Suprapubic skin (tissue), 3 donors: Measurements from ENCODE around the gene TUBG1.

ENCODE experiments used
- CTCF ChIP-seq, 2 donors: fragments of 200-600 bp in 1 of 2; fragments of 450-650 bp in 1 of 2; sonication (generic) in 1 of 2; IDR thresholded peaks; one replicate each; pipeline ENCODE4 v1.5.1; 2016 to 2019; ENCODE audit warnings: antibody characterized with exemption in 2 of 2, mild to moderate bottlenecking in 1 of 2, moderate library complexity in 1 of 2
- EP300 ChIP-seq: sonication (generic); formaldehyde crosslinking; IDR thresholded peaks from one replicate; pipeline ENCODE4 v1.6.1; 2017; ENCODE audit warnings: antibody characterized with exemption
- POLR2A ChIP-seq, 2 donors: fragments of 450-650 bp; IDR thresholded peaks; one replicate each; pipeline ENCODE4 v1.6.1; 2017; ENCODE audit warnings: antibody characterized with exemption in 2 of 2, mild to moderate bottlenecking in 2 of 2, moderate library complexity in 2 of 2

DNA sequence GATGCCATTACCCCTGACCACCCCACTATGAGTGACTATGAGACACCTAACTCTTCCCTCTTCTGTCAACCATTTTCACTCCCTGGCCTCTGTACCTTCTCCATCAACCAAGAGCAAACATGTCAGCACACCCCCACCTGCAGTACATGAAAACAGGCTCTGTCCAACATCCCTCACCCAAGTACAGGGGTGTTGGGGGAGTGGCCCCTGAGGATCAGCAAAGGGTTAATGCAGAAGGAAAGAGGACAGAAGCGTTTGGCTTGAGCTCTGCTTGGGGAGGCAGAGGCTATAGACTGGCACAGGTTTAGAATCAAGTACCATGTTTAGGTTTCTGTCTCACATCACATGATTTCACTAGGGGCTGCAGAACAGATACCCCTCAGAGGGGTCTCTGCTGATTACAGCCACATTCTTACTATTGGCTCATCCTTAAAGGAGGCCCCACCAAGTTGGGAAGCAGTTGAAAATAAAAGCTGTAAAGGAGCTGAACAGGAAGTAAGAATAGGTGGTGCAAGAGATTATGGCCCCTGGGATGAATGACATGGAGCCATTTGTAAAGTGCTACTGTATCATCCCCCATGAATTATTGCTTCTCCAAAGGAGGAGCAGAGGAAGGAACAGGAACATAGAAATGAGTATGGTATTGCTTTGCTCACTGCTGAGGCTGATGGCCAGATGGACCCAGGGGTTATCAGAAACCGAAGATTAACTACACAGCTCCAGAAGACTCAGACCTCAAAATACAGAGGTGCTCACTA, 29.5 kb upstream of the TUBG1 start:
- TF ChIP-seq EP300 (no peak), CTCF (IDR thresholded peaks at IDR 0.05) (no peak), POLR2A (IDR thresholded peaks at IDR 0.05) (no peak)
